NCI-H1048 (cell line): ENCODE measurements around the gene GBX2.
"Not testable (repeated sequence)": the region's sequence is repeated elsewhere in the genome, so short reads cannot be mapped to it uniquely, and the experiment has no call there.

Source experiments
- DNase-seq: peaks from one replicate; lab custom pipeline; 2025; lab: John Stamatoyannopoulos, UW

GBX2 gene

DNA sequence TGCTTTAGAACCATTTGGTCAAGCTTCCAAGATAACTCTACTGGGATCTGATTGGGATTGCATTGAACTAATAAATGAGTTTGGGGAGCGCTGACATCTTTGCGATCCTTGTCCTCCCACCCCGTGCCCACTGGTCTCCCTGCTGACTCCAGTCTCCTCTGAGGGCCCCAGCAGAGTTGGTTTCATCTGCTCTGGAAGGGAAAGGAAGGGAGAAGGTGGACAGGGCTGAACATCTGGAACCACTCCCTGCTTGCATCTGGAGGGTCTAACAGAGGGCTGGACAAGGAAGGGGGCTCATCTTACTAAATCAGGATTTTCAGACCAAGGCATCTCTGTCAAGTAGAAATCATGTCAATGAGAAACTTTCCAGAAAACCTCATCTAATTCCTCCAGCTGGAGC, 12.8 kb downstream of the GBX2 start:
- DNase-seq, result no peak

GRCh38 chr2:236146436-236146835, 21.8 kb downstream of the GBX2 start:
- DNase-seq, result no peak

DNA sequence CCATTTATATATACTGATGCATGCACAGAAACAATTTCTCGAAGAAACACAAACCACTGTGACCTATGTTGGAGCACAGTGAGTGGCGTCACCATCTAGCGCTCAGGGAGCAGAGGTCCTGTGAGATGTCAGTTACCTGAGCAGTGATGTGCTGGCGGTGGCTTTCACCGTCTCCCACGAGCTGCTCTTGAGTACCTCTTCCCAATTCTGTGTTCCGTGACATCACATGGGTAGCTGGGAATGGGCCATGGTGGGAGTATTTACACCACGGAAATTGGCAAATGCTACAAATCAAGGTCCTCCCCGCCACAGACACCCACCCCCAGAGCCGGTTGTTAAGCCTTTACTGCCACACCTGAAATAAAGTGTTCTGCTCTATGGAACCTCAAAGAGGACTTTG, 24.4 kb downstream of the GBX2 start:
- no peak for DNase-seq

DNA sequence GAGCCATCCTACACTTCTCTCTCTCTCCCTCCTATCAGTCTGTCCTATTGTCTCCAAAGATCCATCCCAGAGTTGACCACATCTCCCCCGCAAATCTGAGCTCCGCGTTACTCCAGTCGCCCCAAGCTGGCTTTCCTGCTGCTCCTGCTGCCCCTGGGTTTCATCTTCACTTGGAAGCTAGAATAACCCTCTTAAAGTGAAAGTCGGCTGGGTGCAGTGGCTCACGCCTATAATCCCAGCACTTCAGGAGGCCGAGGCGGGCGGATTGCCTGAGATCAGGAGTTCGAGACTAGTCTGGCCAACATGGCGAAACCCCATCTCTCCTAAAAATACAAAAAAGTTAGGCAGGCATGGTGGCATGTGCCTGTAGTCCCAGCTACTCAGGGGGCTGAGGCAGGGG, 26.6 kb downstream of the GBX2 start:
- not testable (repeated sequence) for DNase-seq

- DNase-seq, result no peak
Measured at GRCh38 chr2:236137066-236137465, 31.1 kb downstream of the GBX2 start.

GRCh38 chr2:236136538-236136937, 31.6 kb downstream of the GBX2 start:
- DNase-seq, result no peak

DNA sequence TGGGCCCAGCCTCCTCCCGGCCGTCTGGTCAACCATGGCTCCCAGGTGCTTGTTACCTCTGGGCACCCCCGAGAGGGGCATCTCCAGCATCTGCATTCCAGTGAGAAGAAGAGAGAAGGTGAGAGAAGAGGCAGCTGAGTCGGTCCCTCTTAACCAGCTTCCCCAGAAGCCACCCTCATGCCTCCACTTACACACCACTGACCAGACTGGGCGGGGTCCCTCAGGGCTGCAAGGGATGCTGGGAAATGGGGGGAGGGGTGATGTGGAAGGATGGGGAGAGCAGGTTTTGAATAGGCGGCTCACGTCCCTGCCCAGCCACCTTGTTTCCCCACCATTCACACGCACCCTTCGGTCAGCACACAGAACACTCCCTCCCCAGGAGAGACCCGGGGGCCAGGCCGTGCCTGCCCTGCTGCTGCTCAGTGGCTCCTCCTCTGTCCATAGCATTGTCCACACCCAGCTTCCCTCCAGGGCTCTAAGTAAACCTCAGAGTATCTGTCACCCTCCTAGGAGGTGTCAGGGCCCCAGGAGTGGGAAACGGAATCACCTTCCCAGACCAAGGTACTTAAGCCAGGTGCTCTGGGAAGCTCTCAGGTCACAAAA, 34.7 kb downstream of the GBX2 start:
- DNase-seq, result no peak

DNA sequence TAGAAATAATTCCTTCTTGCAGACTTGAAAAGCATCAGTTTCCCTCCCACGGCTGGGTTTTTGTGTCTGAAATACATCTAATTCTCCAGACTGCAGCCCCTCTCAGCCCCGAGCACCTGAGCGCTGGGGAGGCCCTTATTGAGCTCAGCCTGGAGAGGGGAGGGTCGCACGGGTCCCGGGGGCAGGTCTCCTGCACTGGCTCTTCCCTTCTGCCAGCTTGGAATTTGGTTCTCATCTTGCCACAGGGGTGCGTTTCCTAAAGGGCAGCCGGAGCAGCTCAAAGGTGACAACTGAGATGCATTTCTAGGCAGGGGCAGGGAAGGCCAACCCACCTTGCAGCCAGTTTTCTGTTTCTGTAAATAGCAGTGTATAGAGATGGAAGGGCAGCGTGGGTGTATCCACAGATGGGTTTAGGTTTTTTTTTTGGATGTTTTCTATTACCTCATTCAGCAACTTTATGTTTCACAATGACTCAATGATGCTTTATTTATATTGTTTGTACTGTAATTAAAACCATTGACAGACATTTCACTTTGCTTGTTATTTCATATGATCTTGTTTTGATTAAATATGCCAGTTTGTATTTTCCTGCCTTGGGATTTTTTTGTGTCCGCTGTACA, 37.0 kb downstream of the GBX2 start:
- no peak for DNase-seq

DNA sequence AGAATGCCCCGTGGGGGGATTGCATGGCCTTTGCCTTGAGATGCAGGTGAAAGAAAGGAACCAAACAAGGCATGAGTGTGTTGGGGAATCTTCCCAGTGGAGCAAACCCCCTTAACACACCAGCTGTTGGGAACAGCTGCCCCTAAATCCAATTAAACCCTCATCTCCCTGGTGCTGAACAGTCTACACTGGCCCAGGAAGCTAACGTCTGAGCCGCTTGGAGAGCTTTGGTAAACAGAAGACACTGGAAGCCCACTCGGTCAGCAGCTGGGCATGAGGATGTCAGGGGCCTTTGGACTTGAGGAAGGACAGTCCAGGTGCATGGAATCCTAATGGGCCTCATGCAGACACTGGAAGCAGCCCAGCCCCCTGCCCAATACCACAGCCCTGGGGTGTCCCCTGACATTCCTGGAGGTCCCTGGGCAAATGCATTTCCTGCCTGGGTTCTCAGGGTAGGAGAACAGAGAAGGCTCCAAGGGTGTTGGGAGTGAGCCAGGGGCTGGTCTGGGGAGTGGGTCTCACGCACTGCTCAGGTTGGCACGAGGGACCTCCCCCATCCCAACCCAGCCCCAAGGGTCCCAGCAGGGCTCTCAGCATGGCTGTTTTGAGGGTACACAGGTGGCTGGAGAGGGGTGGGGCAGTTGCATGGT, 37.7 kb downstream of the GBX2 start:
- DNase-seq, result no peak

DNA sequence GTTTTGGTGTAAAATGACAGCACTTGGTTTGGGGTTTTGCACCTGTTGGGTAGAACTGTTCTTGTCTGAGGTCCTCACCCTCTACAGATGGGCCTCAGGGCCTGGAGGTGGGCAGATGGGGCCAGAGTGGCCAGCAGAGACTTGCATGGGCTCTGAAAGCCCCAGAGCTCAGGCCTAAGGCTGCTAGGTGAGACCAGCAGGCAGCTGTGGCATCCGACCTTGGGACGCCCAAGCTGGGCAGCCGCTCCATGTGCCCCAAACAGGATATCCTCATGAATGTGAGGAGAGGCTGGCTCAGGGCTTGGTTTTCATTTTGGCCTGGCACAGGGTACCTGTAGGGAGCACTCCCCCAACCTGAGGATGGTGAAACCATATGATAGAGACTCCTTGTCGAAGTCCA, 38.3 kb downstream of the GBX2 start:
- DNase-seq, result no peak

GRCh38 chr2:236128321-236128720, 39.9 kb downstream of the GBX2 start:
- no peak for DNase-seq

- no peak for DNase-seq
Measured at GRCh38 chr2:236127010-236127409, 41.2 kb downstream of the GBX2 start.

DNA sequence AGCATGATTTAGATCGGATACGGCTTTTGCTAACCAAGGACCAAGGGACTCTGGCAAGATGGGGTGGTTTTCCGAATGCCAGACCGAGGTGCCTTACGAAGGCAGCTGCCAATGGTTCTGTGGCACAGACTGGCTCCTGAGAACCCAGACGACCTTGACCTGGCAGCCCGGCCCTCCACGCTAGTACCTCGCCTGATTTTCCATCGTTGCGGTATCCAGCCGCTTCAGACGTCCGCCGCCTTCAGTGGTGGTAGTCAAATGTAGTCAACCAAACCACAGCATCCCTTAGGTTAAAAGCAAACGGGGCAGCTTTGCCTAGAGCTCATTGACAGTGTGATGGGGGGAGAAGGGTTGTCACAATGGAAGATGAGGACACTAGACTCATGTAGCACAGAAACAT, 42.6 kb downstream of the GBX2 start:
- no peak for DNase-seq

GRCh38 chr2:236124182-236124893, 43.8 kb downstream of the GBX2 start:
- no peak for DNase-seq

GRCh38 chr2:236123716-236124115, 44.5 kb downstream of the GBX2 start:
- DNase-seq, result no peak

GRCh38 chr2:236122236-236122635, 46.0 kb downstream of the GBX2 start:
- DNase-seq, result no peak

GRCh38 chr2:236121546-236121945, 46.6 kb downstream of the GBX2 start:
- no peak for DNase-seq

DNA sequence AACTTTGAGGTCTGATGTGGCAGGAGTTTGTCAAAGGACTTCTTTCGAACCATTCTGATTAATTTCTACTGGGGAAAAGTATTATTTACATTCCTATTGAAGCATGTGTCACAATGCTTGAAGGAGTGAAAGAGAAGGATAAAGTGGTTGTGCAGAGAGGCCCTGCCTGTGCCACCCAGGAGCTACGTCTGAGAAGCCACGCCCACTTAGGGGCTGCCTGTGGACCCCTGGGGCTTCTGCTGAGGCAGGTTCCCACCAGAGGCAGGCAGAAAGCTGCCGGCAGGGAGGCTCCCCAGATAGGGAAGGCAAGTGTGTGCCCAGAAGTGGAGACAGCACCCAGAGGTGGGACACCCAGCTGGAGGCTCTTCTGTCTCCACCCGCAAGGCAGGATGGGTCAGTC, 47.4 kb downstream of the GBX2 start:
- DNase-seq, result no peak

DNA sequence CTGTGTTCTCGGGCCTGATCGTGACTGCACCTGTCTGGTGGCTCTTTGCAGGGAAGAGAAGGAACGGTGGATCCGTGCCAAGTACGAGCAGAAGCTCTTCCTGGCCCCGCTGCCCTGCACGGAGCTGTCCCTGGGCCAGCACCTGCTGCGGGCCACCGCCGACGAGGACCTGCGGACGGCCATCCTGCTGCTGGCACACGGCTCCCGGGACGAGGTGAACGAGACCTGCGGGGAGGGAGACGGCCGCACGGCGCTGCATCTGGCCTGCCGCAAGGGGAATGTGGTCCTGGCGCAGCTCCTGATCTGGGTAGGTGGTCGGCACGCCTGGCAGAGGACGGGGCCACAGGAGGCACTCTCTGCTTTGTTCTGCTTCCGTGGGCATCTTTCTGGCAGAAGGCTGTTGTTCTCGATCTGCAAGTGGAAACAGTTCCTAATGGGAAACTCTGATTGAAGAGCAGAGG, 48.0 kb downstream of the GBX2 start:
- no peak for DNase-seq

DNA sequence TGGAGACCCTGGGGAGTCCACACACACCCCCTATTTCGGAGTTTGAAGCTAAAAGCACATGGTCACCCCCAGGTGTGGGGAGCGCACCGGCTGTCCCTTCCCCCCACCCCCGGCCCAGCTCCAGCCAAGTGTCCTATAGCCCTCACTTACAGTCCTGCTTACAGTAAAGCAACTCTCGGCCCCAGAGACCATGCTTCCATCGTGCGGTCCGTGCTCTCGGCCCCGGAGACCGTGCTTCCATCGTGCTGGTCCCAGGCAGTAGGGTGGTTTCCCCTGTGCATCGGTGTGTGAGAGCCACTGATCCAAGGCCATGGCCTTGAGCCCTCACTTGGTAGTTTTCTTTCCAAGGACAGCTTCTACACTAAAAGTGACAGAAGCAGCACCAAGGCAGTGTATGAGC, 48.7 kb downstream of the GBX2 start:
- no peak for DNase-seq

GRCh38 chr2:236119003-236119402, 49.2 kb downstream of the GBX2 start:
- DNase-seq, result no peak

DNA sequence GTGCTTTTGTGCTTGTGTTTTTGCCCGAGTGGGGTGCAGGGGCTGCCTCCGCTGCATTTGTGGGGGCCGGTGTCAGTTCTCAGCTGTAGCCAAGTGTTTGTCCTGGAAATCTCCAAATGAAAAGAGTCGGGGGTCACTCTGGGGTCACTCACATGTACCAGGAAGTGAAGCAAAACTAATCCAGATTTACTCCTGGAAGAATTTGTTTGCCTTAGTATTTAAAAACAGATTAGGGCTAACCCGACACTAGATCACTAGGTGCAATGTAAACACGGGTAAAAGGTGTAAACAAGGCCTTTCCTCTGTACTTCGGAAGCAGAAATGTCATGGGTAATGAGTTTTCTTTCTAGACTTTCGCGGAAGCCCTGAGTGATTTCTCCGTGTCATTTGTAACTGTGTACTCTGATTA, 50.3 kb downstream of the GBX2 start:
- no peak for DNase-seq

DNA sequence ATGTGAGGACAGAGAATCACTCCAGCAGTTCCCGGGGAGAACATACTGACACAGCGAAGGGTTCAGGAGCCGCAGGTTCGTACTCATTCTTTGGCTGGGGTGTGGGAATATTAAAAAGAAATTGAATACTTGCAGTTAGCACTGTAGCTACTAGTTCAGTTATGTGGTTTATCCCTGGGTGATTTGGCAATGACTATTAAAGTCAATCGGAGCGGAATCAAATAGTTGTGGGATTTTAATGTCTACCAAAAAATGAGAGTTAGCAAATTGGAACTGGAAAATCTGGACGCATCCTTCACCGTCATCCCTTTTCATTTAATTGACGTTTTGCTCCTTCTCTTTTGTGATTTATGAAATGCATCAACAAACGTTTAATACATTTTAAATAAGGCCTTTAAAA, 50.8 kb downstream of the GBX2 start:
- DNase-seq, result no peak
